K562 (cell line): ENCODE measurements around the gene DGCR8. TPM values are rescaled to one million over a fixed set of nuclear protein-coding genes. Genes with fewer than 3 reads are reported as not detected.

Experiments used
- ATAC-seq: fragments of 200-7000 bp; cut with Tn5 transposase; 3 replicates; pipeline ENCODE4 v1.9.1; 2020; ENCODE audit warnings: moderate library complexity
- BruUV-seq: library from RNA; stranded (reverse); fragments of 400-500 nt; replicated peaks from 2 replicates; lab custom pipeline; 2021; lab: Mats Ljungman, UMichigan
- CTCF ChIA-PET: fragments of 300-600 bp; formaldehyde crosslinking; extraction: SDS; loops from one replicate; lab custom pipeline; 2021; ENCODE audit warnings: low intra/inter-chr PET ratio; lab: Yijun Ruan, JAX
- POLR2A ChIA-PET: fragments of 300-600, 350-650 bp; sonication (Branson Sonifier 250); formaldehyde crosslinking; extraction: SDS; loops from one replicate; lab custom pipeline; 2021; ENCODE audit warnings: antibody characterized with exemption, inconsistent platforms; lab: Yijun Ruan, JAX
- DNase-seq, 4 experiments: peaks; one replicate each; pipeline versions ENCODE4 v3.0.0 to v3.0.0-alpha.2; 2011 to 2018; ENCODE audit warnings: low spot score in 3 of 4, mixed read lengths in 3 of 4; ENCODE audit errors: extremely low read depth in 1 of 4
- FAIRE-seq: peaks from 2 replicates; lab custom pipeline; 2011; peaks lifted over from hg19 to GRCh38; lab: Jason Lieb, UNC
- H2AFZ ChIP-seq: 2 replicates; pipeline ENCODE4 v1.6.0; 2011; ENCODE audit warnings: low read depth, low read length, control low read depth, inconsistent platforms
- H3K27ac ChIP-seq: fragments of 200-600 bp; 3 replicates; pipeline ENCODE4 v1.8.0; 2011; ENCODE audit warnings: low read depth, mild to moderate bottlenecking, control low read depth, inconsistent platforms, low read length, moderate library complexity, mixed read lengths; ENCODE audit errors: extremely low read depth
- H3K27me3 ChIP-seq, 2 experiments: fragments of 300-600 bp in 1 of 2; 2 replicates in 1 of 2; 3 replicates in 1 of 2; pipeline versions ENCODE4 v1.6.0 to v1.8.0; 2011; ENCODE audit warnings: inconsistent platforms in 2 of 2, low read length in 2 of 2, mild to moderate bottlenecking in 1 of 2, mixed read lengths in 1 of 2, moderate library complexity in 1 of 2; ENCODE audit not compliant: control insufficient read depth in 2 of 2, insufficient read depth in 2 of 2
- H3K36me3 ChIP-seq: fragments of 300-600 bp; 3 replicates; pipeline ENCODE4 v1.8.0; 2011; ENCODE audit warnings: mild to moderate bottlenecking, low read length, inconsistent platforms; ENCODE audit not compliant: control insufficient read depth, insufficient read depth
- H3K4me1 ChIP-seq, 2 experiments: fragments of 200-600 bp in 1 of 2; replicated peaks in 1 of 2; 2 replicates in 1 of 2; 3 replicates in 1 of 2; pipeline versions ENCODE4 v1.5.1 to v1.8.0; 2011; ENCODE audit warnings: inconsistent platforms in 2 of 2, low read length in 2 of 2, mild to moderate bottlenecking in 1 of 2, mixed read lengths in 1 of 2, moderate library complexity in 1 of 2; ENCODE audit not compliant: control insufficient read depth in 2 of 2, insufficient read depth in 2 of 2
- H3K4me2 ChIP-seq: 2 replicates; pipeline ENCODE4 v1.6.1; 2011; ENCODE audit warnings: low read length, control low read depth, inconsistent platforms, mixed read lengths; ENCODE audit not compliant: insufficient read depth
- H3K4me3 ChIP-seq: fragments of 200-600 bp; sonication (generic), shearing (Covaris generic); 2 replicates; pipeline ENCODE4 v1.5.1; 2016; ENCODE audit warnings: control low read depth, inconsistent platforms
- H3K79me2 ChIP-seq: fragments of 200-600 bp; 3 replicates; pipeline ENCODE4 v1.8.0; 2011; ENCODE audit warnings: low read length, inconsistent platforms; ENCODE audit not compliant: control insufficient read depth, insufficient read depth
- H3K9ac ChIP-seq, 2 experiments: 2 replicates each; pipeline versions ENCODE4 v1.6.0 to v1.6.1; 2011; ENCODE audit warnings: low read depth in 2 of 2, low read length in 2 of 2, control low read depth in 1 of 2, inconsistent platforms in 1 of 2, mild to moderate bottlenecking in 1 of 2, mixed read lengths in 1 of 2; ENCODE audit not compliant: insufficient read depth in 1 of 2
- H3K9me1 ChIP-seq: one replicate; pipeline ENCODE4 v1.6.0; 2011; ENCODE audit warnings: inconsistent platforms, mild to moderate bottlenecking, low read length, moderate library complexity; ENCODE audit not compliant: control insufficient read depth, insufficient read depth
- H3K9me3 ChIP-seq: replicated peaks from 2 replicates; pipeline ENCODE4 v1.5.1; 2011; ENCODE audit warnings: low read depth, low read length, inconsistent platforms; ENCODE audit not compliant: control insufficient read depth, insufficient read depth
- H4K20me1 ChIP-seq: replicated peaks from 2 replicates; pipeline ENCODE4 v1.6.1; 2011; ENCODE audit warnings: low read length, inconsistent platforms, mixed read lengths; ENCODE audit not compliant: control insufficient read depth, insufficient read depth
- ELF2 ChIP-seq: fragments of 250-450 bp; sonication (Bioruptor Pico); IDR thresholded peaks from 2 replicates; pipeline ENCODE4 v1.5.0; 2021; ENCODE audit warnings: mild to moderate bottlenecking
- HDAC6 ChIP-seq: IDR thresholded peaks from 2 replicates; pipeline ENCODE4 v1.6.1; 2012; ENCODE audit warnings: low read depth, mild to moderate bottlenecking, control low read depth, inconsistent platforms, low read length, moderate library complexity
- MCM5 ChIP-seq: fragments of 450-650 bp; IDR thresholded peaks from 2 replicates; pipeline ENCODE4 v1.6.1; 2016; ENCODE audit warnings: low read depth
- SRSF9 ChIP-seq: fragments of 200-400 bp; formaldehyde crosslinking; IDR thresholded peaks from 2 replicates; pipeline ENCODE4 v1.6.1; 2017; ENCODE audit warnings: low read depth, low read length, borderline replicate concordance
- USF1 ChIP-seq: sonication (generic); formaldehyde crosslinking; IDR thresholded peaks from 2 replicates; pipeline ENCODE4 v1.9.0; 2022; ENCODE audit warnings: mild to moderate bottlenecking, missing genetic modification reagents
- XRCC4 ChIP-seq: IDR thresholded peaks from one replicate; pipeline ENCODE4 v1.6.1; 2011; ENCODE audit not compliant: insufficient read depth, insufficient read length; ENCODE audit errors: extremely low read depth
- YBX1 ChIP-seq: fragments of 450-650 bp; IDR thresholded peaks from 2 replicates; pipeline ENCODE4 v1.7.1; 2016; ENCODE audit warnings: mild to moderate bottlenecking
- ZBTB7A ChIP-seq: IDR thresholded peaks from 2 replicates; pipeline ENCODE4 v1.6.1; 2011; ENCODE audit warnings: low read depth, mild to moderate bottlenecking, low read length, moderate library complexity, borderline replicate concordance; ENCODE audit not compliant: control insufficient read depth
- ZNF695 ChIP-seq: fragments of 450-650 bp; formaldehyde crosslinking; IDR thresholded peaks from 2 replicates; pipeline ENCODE4 v1.4.0; 2020; ENCODE audit warnings: mild to moderate bottlenecking, moderate library complexity
- WGBS: fragments of 100-300 bp; shearing (Covaris generic); methylation state at CpG from one replicate; pipeline ENCODE4 v1.1.6; 2016; ENCODE audit warnings: low coverage, mixed read lengths; ENCODE audit not compliant: insufficient coverage; ENCODE audit errors: missing lambda C conversion rate; 5-methylcytosine and 5-hydroxymethylcytosine counted together
- in situ Hi-C: fragments of 300-500 bp; cut with MboI; formaldehyde crosslinking; loops from 4 replicates; pipeline ENCODE4 v1.15.0; 2018; ENCODE audit warnings: inconsistent platforms, mixed read lengths
- intact Hi-C: fragments of 100-400 bp; cut with micrococcal nuclease; formaldehyde crosslinking; loops from 2 replicates; pipeline ENCODE4 v1.14.2; 2022
- polyA plus RNA-seq, 8 experiments: library from polyadenylated mRNA; depleted of rRNA in 4 of 8; stranded (reverse) in 5 of 8; unstranded in 3 of 8; fragments of >200 nt; fragmentation: Nextera tagmentation in 2 of 8; fragmentation: Illumina TruSeq in 1 of 8; extraction: Ambion mirVana in 2 of 8; extraction: Trizol in 1 of 8; gene quantifications; 2 replicates each; pipeline versions ENCODE4 v1.2.1 to v1.2.3, GENCODE V29; 2011 to 2014; ENCODE audit warnings: inconsistent platforms in 1 of 8, missing spikeins in 1 of 8
- total RNA-seq, 7 experiments: library from RNA; depleted of rRNA in 6 of 7; stranded (reverse); fragments of >200 nt in 6 of 7; fragmentation: Illumina TruSeq in 2 of 7; extraction: Trizol in 2 of 7; gene quantifications; 2 replicates each; pipeline versions ENCODE4 v1.2.1 to v1.2.3, GENCODE V29; 2011 to 2021; ENCODE audit warnings: low replicate concordance in 1 of 7
- TF ChIP-seq, protein P1 (sequence below): fragments of 450-650 bp; formaldehyde crosslinking; IDR thresholded peaks from 2 replicates; pipeline ENCODE4 v1.4.0; 2020; ENCODE audit warnings: mild to moderate bottlenecking, moderate library complexity
- TF ChIP-seq, protein P2 (sequence below): sonication (generic); formaldehyde crosslinking; IDR thresholded peaks from 2 replicates; pipeline ENCODE4 v1.8.1; 2023; ENCODE audit warnings: mild to moderate bottlenecking, missing genetic modification reagents

DGCR8 gene
- total and polyA plus RNA-seq, 9 of the 15 experiments (the other 6 are each of a cell fraction or from before 2014, with no cell fraction given) = 5.9 to 144 (median 80.1) TPM

DNA sequence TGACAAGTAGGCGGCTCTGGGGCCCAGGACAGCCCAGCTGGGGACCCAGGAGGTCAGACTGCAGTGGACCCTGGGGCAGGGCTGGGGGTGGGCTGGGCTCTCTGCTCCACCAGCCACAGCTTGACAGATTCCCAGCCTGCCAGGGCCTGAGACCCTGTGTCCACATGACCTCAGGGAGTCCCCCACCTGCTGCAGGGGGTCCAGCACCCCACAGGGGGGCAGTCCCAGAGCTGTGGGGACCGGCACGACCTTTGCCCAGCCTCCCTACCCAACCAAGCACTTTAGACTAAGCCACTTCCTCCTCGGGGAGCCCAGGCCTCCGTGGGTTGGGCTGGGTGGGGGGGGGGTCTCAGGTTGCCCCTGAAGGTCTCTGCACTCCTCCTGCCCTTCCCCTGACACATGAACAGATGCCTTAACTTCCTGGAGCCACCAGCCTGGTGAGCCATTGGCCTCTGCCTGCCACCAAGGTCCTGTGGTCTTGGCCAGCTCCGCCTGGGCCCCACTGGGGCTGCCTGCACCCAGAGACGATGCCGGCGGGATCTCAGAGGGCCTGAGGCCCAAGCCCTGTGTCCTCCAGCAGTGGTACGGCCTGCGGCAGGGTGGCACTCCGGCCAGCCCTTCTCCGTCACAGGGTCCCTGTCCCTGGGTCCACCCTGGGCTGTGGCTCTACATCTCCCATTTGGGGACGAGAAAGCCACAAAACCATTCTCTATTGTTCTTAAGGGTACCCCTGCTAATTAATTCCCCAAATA is 67.4 kb downstream of the DGCR8 start (continued):
- TF ChIP-seq HDAC6 (0 out of 2 replicates have a peak, but pooled peaks have one; percentile 46), ZBTB7A (0 out of 2 replicates have a peak, but pooled peaks have one; percentile 39)

GRCh38 chr22:20148414-20148813 is 68.4 kb downstream of the DGCR8 start:
- 45% methylated on average over 18 of the region's 18 CpGs for WGBS
- Histone ChIP-seq H3K4me1 (peaks cover 0 to 79% of the 10 kb centered on the region in 2 experiments; a peak in 2 of 5 replicates), H3K4me3 (no peak overlapping the region), H2AFZ (no peak overlapping the region), H3K9me3 (no peaks in the 10 kb centered on the region), H3K4me2 (no peak overlapping the region), H3K9me1 (no peaks in the 10 kb centered on the region), H3K79me2 (no peaks in the 10 kb centered on the region), H3K27ac (no peak overlapping the region), H3K9ac (peak overlapping the region in 1 of 2 experiments; percentile 57; a peak in 2 of 4 replicates), H3K27me3 (peaks cover 9 to 15% of the 10 kb centered on the region in 2 experiments; a peak in 4 of 5 replicates), H3K36me3 (no peaks in the 10 kb centered on the region; the same call in 2 of the 3 replicates), H4K20me1 (peaks cover 26% of the 10 kb centered on the region)
- POLR2A ChIA-PET = interaction anchor here (0.6 to 1.6 kb wide), 3 partner anchors 9 to 252 kb away, joined by 3 to 6 read pairs (median 3); no protein-coding TSS in a partner anchor
- DNase-seq (no peak), ATAC-seq (no peak), FAIRE-seq (no peak)
- CTCF ChIA-PET = no interaction called here
- no TSS peak for BruUV-seq
- intact Hi-C loops = no loop called here
- in situ Hi-C loops = no loop called here
- TF ChIP-seq USF1 (CRISPR knock-in tag) = peak; percentile 15; the same call in 1 of the 2 replicates
- TF ChIP-seq, protein P1, sequence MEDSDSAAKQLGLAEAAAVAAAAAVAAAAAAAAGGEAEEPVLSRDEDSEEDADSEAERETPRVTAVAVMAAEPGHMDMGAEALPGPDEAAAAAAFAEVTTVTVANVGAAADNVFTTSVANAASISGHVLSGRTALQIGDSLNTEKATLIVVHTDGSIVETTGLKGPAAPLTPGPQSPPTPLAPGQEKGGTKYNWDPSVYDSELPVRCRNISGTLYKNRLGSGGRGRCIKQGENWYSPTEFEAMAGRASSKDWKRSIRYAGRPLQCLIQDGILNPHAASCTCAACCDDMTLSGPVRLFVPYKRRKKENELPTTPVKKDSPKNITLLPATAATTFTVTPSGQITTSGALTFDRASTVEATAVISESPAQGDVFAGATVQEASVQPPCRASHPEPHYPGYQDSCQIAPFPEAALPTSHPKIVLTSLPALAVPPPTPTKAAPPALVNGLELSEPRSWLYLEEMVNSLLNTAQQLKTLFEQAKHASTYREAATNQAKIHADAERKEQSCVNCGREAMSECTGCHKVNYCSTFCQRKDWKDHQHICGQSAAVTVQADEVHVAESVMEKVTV (CRISPR knock-in tag) = no peak
- TF ChIP-seq SRSF9 = no peak
- TF ChIP-seq, protein P2, sequence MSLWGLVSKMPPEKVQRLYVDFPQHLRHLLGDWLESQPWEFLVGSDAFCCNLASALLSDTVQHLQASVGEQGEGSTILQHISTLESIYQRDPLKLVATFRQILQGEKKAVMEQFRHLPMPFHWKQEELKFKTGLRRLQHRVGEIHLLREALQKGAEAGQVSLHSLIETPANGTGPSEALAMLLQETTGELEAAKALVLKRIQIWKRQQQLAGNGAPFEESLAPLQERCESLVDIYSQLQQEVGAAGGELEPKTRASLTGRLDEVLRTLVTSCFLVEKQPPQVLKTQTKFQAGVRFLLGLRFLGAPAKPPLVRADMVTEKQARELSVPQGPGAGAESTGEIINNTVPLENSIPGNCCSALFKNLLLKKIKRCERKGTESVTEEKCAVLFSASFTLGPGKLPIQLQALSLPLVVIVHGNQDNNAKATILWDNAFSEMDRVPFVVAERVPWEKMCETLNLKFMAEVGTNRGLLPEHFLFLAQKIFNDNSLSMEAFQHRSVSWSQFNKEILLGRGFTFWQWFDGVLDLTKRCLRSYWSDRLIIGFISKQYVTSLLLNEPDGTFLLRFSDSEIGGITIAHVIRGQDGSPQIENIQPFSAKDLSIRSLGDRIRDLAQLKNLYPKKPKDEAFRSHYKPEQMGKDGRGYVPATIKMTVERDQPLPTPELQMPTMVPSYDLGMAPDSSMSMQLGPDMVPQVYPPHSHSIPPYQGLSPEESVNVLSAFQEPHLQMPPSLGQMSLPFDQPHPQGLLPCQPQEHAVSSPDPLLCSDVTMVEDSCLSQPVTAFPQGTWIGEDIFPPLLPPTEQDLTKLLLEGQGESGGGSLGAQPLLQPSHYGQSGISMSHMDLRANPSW (CRISPR knock-in tag) = peak; percentile 36; the same call in 1 of the 2 replicates
- no peak for TF ChIP-seq ELF2 (CRISPR knock-in tag)
- no peak for TF ChIP-seq ZNF695 (CRISPR knock-in tag)
- TF ChIP-seq MCM5 = no peak
- no peak for TF ChIP-seq XRCC4
- no peak for TF ChIP-seq YBX1
